A673 (cell line): ENCODE results near the gene AMPD2.

ENCODE experiments used
- EZH2 ChIP-seq: fragments of 200-600 bp; sonication (generic); IDR thresholded peaks from 2 replicates; pipeline ENCODE4 v1.6.1; 2017; ENCODE audit warnings: borderline replicate concordance, low read depth, mild to moderate bottlenecking, mixed read lengths, antibody characterized with exemption, low read length; ENCODE audit not compliant: poor library complexity, severe bottlenecking
- TF ChIP-seq, protein P1 (sequence below): fragments of 300-800, 200-600 bp; sonication (generic); conservative IDR thresholded peaks from 2 replicates; pipeline ENCODE4 v1.5.1; 2017; ENCODE audit warnings: low read depth, mild to moderate bottlenecking, antibody characterized with exemption, low read length, moderate library complexity, mixed read lengths

DNA sequence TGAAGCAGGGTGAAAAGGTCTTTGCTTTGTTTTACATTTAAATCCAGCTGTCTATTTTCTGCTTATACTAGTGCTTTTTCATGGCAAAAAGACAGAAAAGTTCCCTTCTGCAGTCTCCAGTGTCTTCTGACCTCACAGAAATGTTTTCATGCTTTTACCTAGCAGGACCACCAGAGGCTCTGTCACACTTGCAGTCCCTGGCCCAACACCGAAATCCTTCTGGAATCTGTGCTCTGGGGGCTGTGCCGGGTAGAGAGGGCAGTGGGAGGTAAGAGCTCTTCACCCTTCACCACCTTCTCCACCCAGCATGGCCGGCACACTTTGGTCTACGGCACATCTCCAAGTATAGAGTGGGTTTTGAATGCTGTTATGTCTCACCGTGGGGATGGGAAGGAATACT lies 21.0 kb upstream of the AMPD2 start:
- no peak for TF ChIP-seq EZH2
- TF ChIP-seq, protein P1, sequence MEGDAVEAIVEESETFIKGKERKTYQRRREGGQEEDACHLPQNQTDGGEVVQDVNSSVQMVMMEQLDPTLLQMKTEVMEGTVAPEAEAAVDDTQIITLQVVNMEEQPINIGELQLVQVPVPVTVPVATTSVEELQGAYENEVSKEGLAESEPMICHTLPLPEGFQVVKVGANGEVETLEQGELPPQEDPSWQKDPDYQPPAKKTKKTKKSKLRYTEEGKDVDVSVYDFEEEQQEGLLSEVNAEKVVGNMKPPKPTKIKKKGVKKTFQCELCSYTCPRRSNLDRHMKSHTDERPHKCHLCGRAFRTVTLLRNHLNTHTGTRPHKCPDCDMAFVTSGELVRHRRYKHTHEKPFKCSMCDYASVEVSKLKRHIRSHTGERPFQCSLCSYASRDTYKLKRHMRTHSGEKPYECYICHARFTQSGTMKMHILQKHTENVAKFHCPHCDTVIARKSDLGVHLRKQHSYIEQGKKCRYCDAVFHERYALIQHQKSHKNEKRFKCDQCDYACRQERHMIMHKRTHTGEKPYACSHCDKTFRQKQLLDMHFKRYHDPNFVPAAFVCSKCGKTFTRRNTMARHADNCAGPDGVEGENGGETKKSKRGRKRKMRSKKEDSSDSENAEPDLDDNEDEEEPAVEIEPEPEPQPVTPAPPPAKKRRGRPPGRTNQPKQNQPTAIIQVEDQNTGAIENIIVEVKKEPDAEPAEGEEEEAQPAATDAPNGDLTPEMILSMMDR: peak; percentile 42; the same call in 1 of the 2 replicates
